ENCODE measurements around the gene MINK1. TPM values are rescaled to one million over a fixed set of nuclear protein-coding genes. Genes with fewer than 3 reads are reported as not detected.
A peak's percentile ranks its signal among the peaks of the same experiment; 100 is the strongest.

MINK1 gene
- total and polyA plus RNA-seq, 2 of the 13 experiments (the other 11 are each of a cell fraction or from before 2014, with no cell fraction given), result 17.2 to 63.9 TPM

GRCh38 chr17:4789951-4790704, 43.0 kb upstream of the MINK1 start (continued):
- TF ChIP-seq RAD21 (CRISPR knock-in tag; IDR thresholded peaks at IDR 0.05) (peak; percentile 98), MYNN (CRISPR knock-in tag; IDR thresholded peaks at IDR 0.05; ENCODE audit: low read depth) (no peak), CTCF (CRISPR knock-in tag; IDR thresholded peaks at IDR 0.05) (peak; percentile 84), ZBTB7A (CRISPR knock-in tag; IDR thresholded peaks at IDR 0.05) (peak; percentile 48; the same call in 1 of the 2 replicates), ZNF367 (CRISPR knock-in tag; IDR thresholded peaks at IDR 0.05; ENCODE audit: borderline replicate concordance) (no peak), SNAPC2 (CRISPR knock-in tag; IDR thresholded peaks at IDR 0.05) (no peak; the same call in 1 of the 2 replicates), ZNF460 (CRISPR knock-in tag; IDR thresholded peaks at IDR 0.05; ENCODE audit: borderline replicate concordance) (peak; percentile 78), KDM1A (CRISPR knock-in tag; IDR thresholded peaks at IDR 0.05) (peak; percentile 40; the same call in 1 of the 2 replicates), ZNF430 (CRISPR knock-in tag; IDR thresholded peaks at IDR 0.05) (peak; percentile 71; the same call in 1 of the 2 replicates), ZNF776 (CRISPR knock-in tag; IDR thresholded peaks at IDR 0.05) (peak; percentile 27; the same call in 1 of the 2 replicates), E2F5 (CRISPR knock-in tag; conservative IDR thresholded peaks at IDR 0.05) (peak; percentile 71; the same call in 1 of the 2 replicates), KDM4B (CRISPR knock-in tag; IDR thresholded peaks at IDR 0.05) (no peak), MAFG (CRISPR knock-in tag; IDR thresholded peaks at IDR 0.05) (no peak), ZNF556 (CRISPR knock-in tag; IDR thresholded peaks at IDR 0.05; ENCODE audit: borderline replicate concordance) (peak; percentile 61), ZKSCAN1 (IDR thresholded peaks at IDR 0.05; ENCODE audit: low read length) (no peak), CBX1 (IDR thresholded peaks at IDR 0.05; ENCODE audit: low read depth) (no peak), SUZ12 (IDR thresholded peaks at IDR 0.05; ENCODE audit: low read depth, low read length) (no peak), TCF7 (IDR thresholded peaks at IDR 0.05; ENCODE audit: low read depth) (no peak), ZNF619 (CRISPR knock-in tag; IDR thresholded peaks at IDR 0.05) (no peak), NFYC (CRISPR knock-in tag; IDR thresholded peaks at IDR 0.05) (no peak), U2AF2 (IDR thresholded peaks at IDR 0.05; ENCODE audit: low read depth, low read length) (no peak), BRD4 (CRISPR knock-in tag; IDR thresholded peaks at IDR 0.05) (peak; percentile 88; the same call in 1 of the 2 replicates)
- TF ChIP-seq, protein P1, sequence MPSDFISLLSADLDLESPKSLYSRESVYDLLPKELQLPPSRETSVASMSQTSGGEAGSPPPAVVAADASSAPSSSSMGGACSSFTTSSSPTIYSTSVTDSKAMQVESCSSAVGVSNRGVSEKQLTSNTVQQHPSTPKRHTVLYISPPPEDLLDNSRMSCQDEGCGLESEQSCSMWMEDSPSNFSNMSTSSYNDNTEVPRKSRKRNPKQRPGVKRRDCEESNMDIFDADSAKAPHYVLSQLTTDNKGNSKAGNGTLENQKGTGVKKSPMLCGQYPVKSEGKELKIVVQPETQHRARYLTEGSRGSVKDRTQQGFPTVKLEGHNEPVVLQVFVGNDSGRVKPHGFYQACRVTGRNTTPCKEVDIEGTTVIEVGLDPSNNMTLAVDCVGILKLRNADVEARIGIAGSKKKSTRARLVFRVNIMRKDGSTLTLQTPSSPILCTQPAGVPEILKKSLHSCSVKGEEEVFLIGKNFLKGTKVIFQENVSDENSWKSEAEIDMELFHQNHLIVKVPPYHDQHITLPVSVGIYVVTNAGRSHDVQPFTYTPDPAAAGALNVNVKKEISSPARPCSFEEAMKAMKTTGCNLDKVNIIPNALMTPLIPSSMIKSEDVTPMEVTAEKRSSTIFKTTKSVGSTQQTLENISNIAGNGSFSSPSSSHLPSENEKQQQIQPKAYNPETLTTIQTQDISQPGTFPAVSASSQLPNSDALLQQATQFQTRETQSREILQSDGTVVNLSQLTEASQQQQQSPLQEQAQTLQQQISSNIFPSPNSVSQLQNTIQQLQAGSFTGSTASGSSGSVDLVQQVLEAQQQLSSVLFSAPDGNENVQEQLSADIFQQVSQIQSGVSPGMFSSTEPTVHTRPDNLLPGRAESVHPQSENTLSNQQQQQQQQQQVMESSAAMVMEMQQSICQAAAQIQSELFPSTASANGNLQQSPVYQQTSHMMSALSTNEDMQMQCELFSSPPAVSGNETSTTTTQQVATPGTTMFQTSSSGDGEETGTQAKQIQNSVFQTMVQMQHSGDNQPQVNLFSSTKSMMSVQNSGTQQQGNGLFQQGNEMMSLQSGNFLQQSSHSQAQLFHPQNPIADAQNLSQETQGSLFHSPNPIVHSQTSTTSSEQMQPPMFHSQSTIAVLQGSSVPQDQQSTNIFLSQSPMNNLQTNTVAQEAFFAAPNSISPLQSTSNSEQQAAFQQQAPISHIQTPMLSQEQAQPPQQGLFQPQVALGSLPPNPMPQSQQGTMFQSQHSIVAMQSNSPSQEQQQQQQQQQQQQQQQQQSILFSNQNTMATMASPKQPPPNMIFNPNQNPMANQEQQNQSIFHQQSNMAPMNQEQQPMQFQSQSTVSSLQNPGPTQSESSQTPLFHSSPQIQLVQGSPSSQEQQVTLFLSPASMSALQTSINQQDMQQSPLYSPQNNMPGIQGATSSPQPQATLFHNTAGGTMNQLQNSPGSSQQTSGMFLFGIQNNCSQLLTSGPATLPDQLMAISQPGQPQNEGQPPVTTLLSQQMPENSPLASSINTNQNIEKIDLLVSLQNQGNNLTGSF (CRISPR knock-in tag; IDR thresholded peaks at IDR 0.05), result no peak
- TF ChIP-seq, protein P2, sequence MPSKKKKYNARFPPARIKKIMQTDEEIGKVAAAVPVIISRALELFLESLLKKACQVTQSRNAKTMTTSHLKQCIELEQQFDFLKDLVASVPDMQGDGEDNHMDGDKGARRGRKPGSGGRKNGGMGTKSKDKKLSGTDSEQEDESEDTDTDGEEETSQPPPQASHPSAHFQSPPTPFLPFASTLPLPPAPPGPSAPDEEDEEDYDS (CRISPR knock-in tag; IDR thresholded peaks at IDR 0.05), result no peak; the same call in 1 of the 2 replicates
